T-cell (primary cell): ENCODE results near the gene CIB1. TPM values are rescaled to one million over a fixed set of nuclear protein-coding genes. Genes with fewer than 3 reads are reported as not detected.
A peak's percentile ranks its signal among the peaks of the same experiment; 100 is the strongest.

Source experiments
- ATAC-seq, 4 experiments: fragments of 200-7000 bp in 3 of 4; fragments of 150-1000 bp in 1 of 4; cut with Tn5 transposase; replicated peaks in 1 of 4; 1 replicate in 3 of 4; 2 replicates in 1 of 4; pipeline ENCODE4 v1.10.0; 2021; ENCODE audit warnings: moderate library complexity in 3 of 4, mild to moderate bottlenecking in 2 of 4, moderate number of reproducible peaks in 1 of 4
- CTCF ChIA-PET, 2 donors: fragments of 300-600 bp; sonication (Branson Sonifier 250); formaldehyde crosslinking; loops; one replicate each; lab custom pipeline; 2022; ENCODE audit warnings: antibody characterized with exemption in 2 of 2; lab: Charles Lee
- POLR2A ChIA-PET, 2 donors: fragments of 300-600 bp; sonication (Branson Sonifier 250); formaldehyde crosslinking; loops; one replicate each; lab custom pipeline; 2022; ENCODE audit warnings: antibody characterized with exemption in 2 of 2; lab: Charles Lee
- DNase-seq, 35 experiments: peaks; one replicate each; pipeline versions ENCODE4 v3.0.0 to v3.0.0-alpha.2; 2013 to 2023
- H3K27ac ChIP-seq: one replicate; pipeline ENCODE4 v1.5.1; 2013; ENCODE audit warnings: low read length
- H3K27me3 ChIP-seq, 2 experiments: replicated peaks in 1 of 2; 1 replicate in 1 of 2; 2 replicates in 1 of 2; pipeline versions ENCODE4 v1.6.1 to v1.7.0; 2013; ENCODE audit warnings: low read length in 1 of 2, mixed read lengths in 1 of 2; ENCODE audit not compliant: control insufficient read depth in 2 of 2, insufficient read depth in 2 of 2; ENCODE audit errors: extremely low read depth in 1 of 2
- H3K36me3 ChIP-seq, 2 donors: 1 replicate in 1 of 2; 2 replicates in 1 of 2; pipeline versions ENCODE4 v1.6.1 to v1.7.0; 2013; ENCODE audit warnings: low read length in 1 of 2; ENCODE audit not compliant: control insufficient read depth in 2 of 2, insufficient read depth in 1 of 2; ENCODE audit errors: extremely low read depth in 1 of 2
- H3K4me1 ChIP-seq, 2 experiments: 1 replicate in 1 of 2; 2 replicates in 1 of 2; pipeline versions ENCODE4 v1.6.1 to v1.7.0; 2013; ENCODE audit warnings: low read length in 2 of 2, mixed read lengths in 1 of 2; ENCODE audit not compliant: insufficient read depth in 2 of 2, control insufficient read depth in 1 of 2; ENCODE audit errors: extremely low read depth in 1 of 2
- H3K4me3 ChIP-seq, 2 donors: 1 replicate in 1 of 2; 2 replicates in 1 of 2; pipeline versions ENCODE4 v1.5.1 to v1.7.0; 2013; ENCODE audit warnings: mild to moderate bottlenecking in 2 of 2, low read length in 1 of 2, moderate library complexity in 1 of 2; ENCODE audit not compliant: control insufficient read depth in 1 of 2; ENCODE audit errors: extremely low read depth in 1 of 2
- H3K9me3 ChIP-seq: 2 replicates; pipeline ENCODE4 v1.7.0; 2013
- H3K27ac Mint-ChIP-seq, 2 donors: one replicate each; pipeline ENCODE4 v1.8.0; 2020 to 2021; ENCODE audit warnings: mild to moderate bottlenecking in 2 of 2, mixed read lengths in 2 of 2
- H3K27me3 Mint-ChIP-seq, 2 donors: one replicate each; pipeline ENCODE4 v1.8.0; 2021 to 2022; ENCODE audit warnings: mixed read lengths in 2 of 2
- H3K36me3 Mint-ChIP-seq: one replicate; pipeline ENCODE4 v1.8.0; 2021; ENCODE audit warnings: mixed read lengths
- H3K4me1 Mint-ChIP-seq, 3 donors: one replicate each; pipeline ENCODE4 v1.8.0; 2020 to 2022; ENCODE audit warnings: mixed read lengths in 3 of 3, mild to moderate bottlenecking in 1 of 3
- H3K4me3 Mint-ChIP-seq, 3 donors: one replicate each; pipeline ENCODE4 v1.8.0; 2020 to 2022; ENCODE audit warnings: mild to moderate bottlenecking in 3 of 3, mixed read lengths in 3 of 3, moderate library complexity in 3 of 3
- H3K9me3 Mint-ChIP-seq, 3 donors: one replicate each; pipeline ENCODE4 v1.8.0; 2020 to 2022; ENCODE audit warnings: mixed read lengths in 3 of 3
- WGBS: methylation state at CpG from one replicate; pipeline ENCODE4 v1.1.5; 2013; ENCODE audit warnings: missing lambda C conversion rate; ENCODE audit not compliant: insufficient coverage; 5-methylcytosine and 5-hydroxymethylcytosine counted together
- total RNA-seq, 35 experiments: library from RNA in 6 of 35; stranded (reverse) in 6 of 35; fragments of 120-200 nt in 1 of 35; gene quantifications; one replicate each; pipeline versions ENCODE4 v1.2.1 to v1.2.4 and lab custom pipeline; 2013 to 2026

The CIB1 gene
- total RNA-seq, 5 donors from 2014 or later (not counting 1 experiment from before 2014, with no cell fraction given), result 112 to 201 (median 139) TPM

DNA sequence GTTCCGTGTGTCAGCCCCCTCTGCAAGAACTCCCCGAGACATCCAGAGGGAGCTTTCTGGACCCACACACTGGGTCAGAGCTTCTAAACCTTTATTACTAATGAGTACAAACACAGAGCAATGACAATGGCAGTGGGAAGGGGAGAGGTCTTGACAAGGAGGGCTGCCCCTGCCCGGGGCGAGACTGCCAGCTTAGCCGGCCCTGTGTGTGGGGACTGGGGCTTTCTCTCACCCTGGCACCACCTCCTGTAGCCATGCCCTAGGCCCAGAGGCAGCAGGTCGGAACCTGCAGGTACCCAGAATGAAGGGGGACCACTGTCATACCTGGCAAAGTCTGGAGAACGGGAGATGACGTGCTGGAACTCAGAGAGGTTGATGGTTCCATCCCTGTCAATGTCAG, 3.1 kb downstream of the CIB1 start:
- H3K9me3 Mint-ChIP-seq, result no peaks in the 10 kb centered on the region
- CTCF ChIA-PET, result interaction anchor here in 1 of 2 donors (0.8 to 1.4 kb wide), 4 partner anchors 9 to 35 kb away, joined by 3 to 6 read pairs (median 5); partner anchors contain the start of gene NGRN
- WGBS, result 37% methylated on average over 2 of the region's 8 CpGs
- no peak for ATAC-seq
- H3K9me3 ChIP-seq, result no peaks in the 10 kb centered on the region
- no peaks in the 10 kb centered on the region for H3K27me3 ChIP-seq
- no peaks in the 10 kb centered on the region for H3K27me3 Mint-ChIP-seq
- peak overlapping the region; percentile 97 to 98 for H3K27ac Mint-ChIP-seq
- peaks cover 32 to 57% of the 10 kb centered on the region in 2 experiments for H3K4me1 ChIP-seq
- DNase-seq, result no peak
- peaks cover 32% of the 10 kb centered on the region for H3K36me3 Mint-ChIP-seq
- peaks cover 10 to 42% of the 10 kb centered on the region in 2 donors for H3K36me3 ChIP-seq
- H3K4me3 Mint-ChIP-seq, result peak overlapping the region; percentile 86 to 93 (median 88)
- H3K27ac ChIP-seq, result peak overlapping the region; percentile 92
- H3K4me3 ChIP-seq, result peak overlapping the region; percentile 37 to 60
- H3K4me1 Mint-ChIP-seq, result peaks cover 54 to 55% (median 55%) of the 10 kb centered on the region in 3 donors
- POLR2A ChIA-PET, result interaction anchor here in 1 of 2 donors (0.6 to 1.3 kb wide), 4 partner anchors 29 to 309 kb away, joined by 3 to 6 read pairs (median 4); partner anchors contain the start of gene SEMA4B

DNA sequence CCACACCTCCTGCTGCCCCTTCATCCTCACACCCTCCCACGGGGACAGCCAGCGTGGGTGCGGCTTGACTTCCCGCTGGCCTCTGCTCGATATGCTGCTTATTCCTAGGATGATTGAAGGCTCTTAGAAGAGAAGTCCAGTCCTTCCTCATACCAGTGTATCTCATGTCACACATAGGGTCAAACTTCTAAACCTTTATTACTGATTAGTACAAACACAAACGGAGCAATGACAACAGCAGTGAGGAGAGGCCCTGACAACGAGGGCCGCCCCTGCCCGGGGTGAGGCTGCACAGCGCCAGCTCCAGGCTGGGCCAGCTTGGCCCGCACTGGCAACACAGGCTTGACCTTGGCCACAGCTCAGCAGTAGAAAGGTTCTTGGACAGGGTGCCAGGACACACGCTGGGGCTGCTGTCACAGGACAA, 3.7 kb downstream of the CIB1 start:
- peaks cover 10 to 48% of the 10 kb centered on the region in 2 donors for H3K36me3 ChIP-seq
- peaks cover 53 to 54% (median 53%) of the 10 kb centered on the region in 3 donors for H3K4me1 Mint-ChIP-seq
- H3K4me3 ChIP-seq, result peak overlapping the region; percentile 37 to 49

DNA sequence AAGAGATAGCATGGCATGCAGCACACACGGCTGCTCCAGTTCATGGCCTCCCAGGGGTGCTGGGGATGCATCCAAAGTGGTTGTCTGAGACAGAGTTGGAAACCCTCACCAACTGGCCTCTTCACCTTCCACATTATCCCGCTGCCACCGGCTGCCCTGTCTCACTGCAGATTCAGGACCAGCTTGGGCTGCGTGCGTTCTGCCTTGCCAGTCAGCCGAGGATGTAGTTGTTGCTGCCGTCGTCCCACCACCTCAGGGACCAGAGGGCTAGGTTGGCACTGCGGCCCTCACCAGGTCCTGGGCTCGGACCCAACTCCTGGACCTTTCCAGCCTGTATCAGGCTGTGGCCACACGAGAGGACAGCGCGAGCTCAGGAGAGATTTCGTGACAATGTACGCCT, 4.8 kb downstream of the CIB1 start:
- Histone ChIP-seq H3K36me3 (peaks cover 15 to 58% of the 10 kb centered on the region in 2 donors), H3K27me3 (no peaks in the 10 kb centered on the region), H3K4me3 (no peak overlapping the region), H3K4me1 (peaks cover 24 to 46% of the 10 kb centered on the region in 2 experiments), H3K27ac (peak overlapping the region; percentile 27), H3K9me3 (no peaks in the 10 kb centered on the region)
- peak overlapping the region; percentile 55 to 97 for H3K27ac Mint-ChIP-seq
- no peaks in the 10 kb centered on the region for H3K9me3 Mint-ChIP-seq
- ATAC-seq (no peak), DNase-seq (no peak)
- CTCF ChIA-PET, result no interaction called here
- WGBS, result 98% methylated on average over 11 of the region's 15 CpGs
- POLR2A ChIA-PET, result no interaction called here
- H3K4me1 Mint-ChIP-seq, result peaks cover 43 to 45% (median 44%) of the 10 kb centered on the region in 3 donors
- peak overlapping the region in 1 of 3 donors; percentile 20 for H3K4me3 Mint-ChIP-seq
- H3K27me3 Mint-ChIP-seq, result no peaks in the 10 kb centered on the region
- peaks cover 35% of the 10 kb centered on the region for H3K36me3 Mint-ChIP-seq

More for the DNA sequence above, 3.7 kb downstream of the CIB1 start:
- CTCF ChIA-PET, result interaction anchor here (0.5 to 1.4 kb wide), 4 partner anchors 9 to 112 kb away, joined by 3 to 6 read pairs (median 4); no protein-coding TSS in a partner anchor
- Mint-ChIP-seq H3K9me3 (no peaks in the 10 kb centered on the region), H3K4me3 (peak overlapping the region in 2 of 3 donors; percentile 86 to 93), H3K36me3 (peaks cover 32% of the 10 kb centered on the region), H3K27ac (peak overlapping the region; percentile 97 to 98), H3K27me3 (no peaks in the 10 kb centered on the region)
- DNase-seq (no peak), ATAC-seq (no peak)
- H3K27me3 ChIP-seq, result no peaks in the 10 kb centered on the region
- 90% methylated on average over 6 of the region's 12 CpGs for WGBS
- no peaks in the 10 kb centered on the region for H3K9me3 ChIP-seq
- H3K4me1 ChIP-seq, result peaks cover 32 to 55% of the 10 kb centered on the region in 2 experiments
- POLR2A ChIA-PET, result interaction anchor here in 1 of 2 donors (1.3 kb wide), 1 partner anchor 310 kb away, joined by 3 read pairs; no protein-coding TSS in a partner anchor
- peak overlapping the region; percentile 92 for H3K27ac ChIP-seq

DNA sequence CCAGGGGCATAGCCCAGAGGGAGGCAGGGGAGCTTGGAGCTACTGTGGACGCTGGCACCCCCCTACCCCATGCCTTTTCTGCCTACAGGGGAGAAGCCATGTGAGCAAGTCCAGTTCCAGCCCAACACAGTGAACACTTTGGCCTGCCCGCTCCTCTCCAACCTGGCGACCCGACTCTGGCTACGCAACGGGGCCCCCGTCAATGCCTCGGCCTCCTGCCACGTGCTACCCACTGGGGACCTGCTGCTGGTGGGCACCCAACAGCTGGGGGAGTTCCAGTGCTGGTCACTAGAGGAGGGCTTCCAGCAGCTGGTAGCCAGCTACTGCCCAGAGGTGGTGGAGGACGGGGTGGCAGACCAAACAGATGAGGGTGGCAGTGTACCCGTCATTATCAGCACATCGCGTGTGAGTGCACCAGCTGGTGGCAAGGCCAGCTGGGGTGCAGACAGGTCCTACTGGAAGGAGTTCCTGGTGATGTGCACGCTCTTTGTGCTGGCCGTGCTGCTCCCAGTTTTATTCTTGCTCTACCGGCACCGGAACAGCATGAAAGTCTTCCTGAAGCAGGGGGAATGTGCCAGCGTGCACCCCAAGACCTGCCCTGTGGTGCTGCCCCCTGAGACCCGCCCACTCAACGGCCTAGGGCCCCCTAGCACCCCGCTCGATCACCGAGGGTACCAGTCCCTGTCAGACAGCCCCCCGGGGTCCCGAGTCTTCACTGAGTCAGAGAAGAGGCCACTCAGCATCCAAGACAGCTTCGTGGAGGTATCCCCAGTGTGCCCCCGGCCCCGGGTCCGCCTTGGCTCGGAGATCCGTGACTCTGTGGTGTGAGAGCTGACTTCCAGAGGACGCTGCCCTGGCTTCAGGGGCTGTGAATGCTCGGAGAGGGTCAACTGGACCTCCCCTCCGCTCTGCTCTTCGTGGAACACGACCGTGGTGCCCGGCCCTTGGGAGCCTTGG, 5.6 kb downstream of the CIB1 start:
- Histone ChIP-seq H3K4me1 (peaks cover 24 to 42% of the 10 kb centered on the region in 2 experiments), H3K4me3 (no peak overlapping the region), H3K27me3 (no peaks in the 10 kb centered on the region), H3K27ac (peak overlapping the region; percentile 27), H3K36me3 (peaks cover 21 to 67% of the 10 kb centered on the region in 2 donors), H3K9me3 (no peaks in the 10 kb centered on the region)
- peak overlapping the region in 1 of 2 donors; percentile 97 for H3K27ac Mint-ChIP-seq
- peak overlapping the region in 1 of 3 donors; percentile 20 for H3K4me3 Mint-ChIP-seq
- H3K27me3 Mint-ChIP-seq, result no peaks in the 10 kb centered on the region
- H3K36me3 Mint-ChIP-seq, result peaks cover 35% of the 10 kb centered on the region
- no peak for ATAC-seq
- no peaks in the 10 kb centered on the region for H3K9me3 Mint-ChIP-seq
- WGBS, result 93% methylated on average over 37 of the region's 38 CpGs
- ChIA-PET CTCF (interaction anchor here in 1 of 2 donors (0.6 kb wide), 1 partner anchor 36 kb away, joined by 3 read pairs; no protein-coding TSS in a partner anchor), POLR2A (interaction anchor here in 1 of 2 donors (0.6 to 1.3 kb wide), 3 partner anchors 8 to 132 kb away, joined by 3 to 5 read pairs (median 3); no protein-coding TSS in a partner anchor)
- no peak for DNase-seq
- H3K4me1 Mint-ChIP-seq, result peaks cover 43 to 44% (median 44%) of the 10 kb centered on the region in 3 donors

DNA sequence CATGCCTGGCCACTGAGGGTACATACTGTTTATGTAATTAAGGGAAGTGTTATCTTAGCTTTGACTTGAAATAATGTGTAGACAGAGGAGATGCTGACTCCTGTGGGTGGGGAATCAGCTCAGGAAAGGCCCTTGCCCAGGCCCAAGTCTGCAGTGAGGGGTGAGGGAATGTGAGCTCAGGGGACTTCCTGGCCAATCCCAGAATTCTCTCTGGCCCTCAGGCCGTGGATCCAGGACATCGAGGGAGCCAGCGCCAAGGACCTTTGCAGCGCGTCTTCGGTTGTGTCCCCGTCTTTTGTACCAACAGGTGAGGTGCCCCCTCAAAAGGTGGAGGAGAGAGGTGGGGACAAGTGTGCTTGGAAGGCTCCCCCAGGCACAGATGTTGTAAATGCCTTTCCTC, 6.4 kb downstream of the CIB1 start:
- no CpG with 5 or more reads among the region's 7 CpGs for WGBS
- H3K27me3 Mint-ChIP-seq, result no peaks in the 10 kb centered on the region
- no peak for ATAC-seq
- CTCF ChIA-PET, result interaction anchor here in 1 of 2 donors (0.6 kb wide), 1 partner anchor 35 kb away, joined by 3 read pairs; no protein-coding TSS in a partner anchor
- DNase-seq, result no peak
- no peak overlapping the region for H3K27ac ChIP-seq
- POLR2A ChIA-PET, result interaction anchor here in 1 of 2 donors (0.6 to 1.3 kb wide), 2 partner anchors 8 to 18 kb away, joined by 3 read pairs; no protein-coding TSS in a partner anchor
- H3K9me3 ChIP-seq, result no peaks in the 10 kb centered on the region
- H3K27me3 ChIP-seq, result no peaks in the 10 kb centered on the region
- peak overlapping the region in 1 of 2 donors; percentile 61 for H3K27ac Mint-ChIP-seq
- H3K4me1 ChIP-seq, result peaks cover 23 to 35% of the 10 kb centered on the region in 2 experiments
- H3K36me3 Mint-ChIP-seq, result peaks cover 35% of the 10 kb centered on the region
- H3K4me3 Mint-ChIP-seq, result no peak overlapping the region
- H3K9me3 Mint-ChIP-seq, result no peaks in the 10 kb centered on the region
- H3K36me3 ChIP-seq, result peaks cover 21 to 69% of the 10 kb centered on the region in 2 donors
- peaks cover 37 to 38% (median 37%) of the 10 kb centered on the region in 3 donors for H3K4me1 Mint-ChIP-seq
- no peak overlapping the region for H3K4me3 ChIP-seq
